Spleen (tissue), 11 donors: ENCODE results near the gene ENOX1. TPM values are rescaled to one million over a fixed set of nuclear protein-coding genes. Genes with fewer than 3 reads are reported as not detected.

Experiments
- DNase-seq: peaks from one replicate; pipeline ENCODE4 v3.0.0-alpha.2; 2020
- H3K27ac ChIP-seq, 8 donors: fragments of 200-600 bp; sonication (generic) in 7 of 8; 1 replicate in 4 of 8; 2 replicates in 4 of 8; pipeline versions ENCODE4 v1.5.0 to v1.8.0; 2016 to 2021; ENCODE audit warnings: inconsistent platforms in 4 of 8, mild to moderate bottlenecking in 4 of 8, moderate library complexity in 1 of 8
- H3K27me3 ChIP-seq, 7 donors: fragments of 200-600 bp; sonication (generic) in 6 of 7; replicated peaks in 1 of 7; 1 replicate in 4 of 7; 2 replicates in 3 of 7; pipeline versions ENCODE4 v1.5.0 to v1.8.0; 2016 to 2021; ENCODE audit warnings: inconsistent platforms in 3 of 7, mild to moderate bottlenecking in 1 of 7
- H3K36me3 ChIP-seq, 6 donors: fragments of 200-600 bp; sonication (generic) in 5 of 6; 1 replicate in 4 of 6; 2 replicates in 2 of 6; pipeline versions ENCODE4 v1.5.0 to v1.8.0; 2016 to 2021; ENCODE audit warnings: inconsistent platforms in 2 of 6
- H3K4me1 ChIP-seq, 6 donors: fragments of 200-600 bp; sonication (generic) in 5 of 6; 1 replicate in 3 of 6; 2 replicates in 3 of 6; pipeline versions ENCODE4 v1.5.0 to v1.8.0; 2016 to 2021; ENCODE audit warnings: inconsistent platforms in 3 of 6
- H3K4me3 ChIP-seq, 8 donors: fragments of 200-600 bp; sonication (generic) in 7 of 8; 1 replicate in 4 of 8; 2 replicates in 4 of 8; pipeline versions ENCODE4 v1.5.0 to v1.8.0; 2016 to 2021; ENCODE audit warnings: inconsistent platforms in 4 of 8, mild to moderate bottlenecking in 4 of 8, moderate library complexity in 2 of 8
- H3K9me3 ChIP-seq, 8 donors: fragments of 200-600 bp; sonication (generic) in 7 of 8; 1 replicate in 4 of 8; 2 replicates in 4 of 8; pipeline versions ENCODE4 v1.5.0 to v1.8.0; 2016 to 2021; ENCODE audit warnings: inconsistent platforms in 4 of 8
- POLR2A ChIP-seq, 3 donors: fragments of 450-650 bp; IDR thresholded peaks; one replicate each; pipeline ENCODE4 v1.5.1; 2017; ENCODE audit warnings: antibody characterized with exemption in 3 of 3, mild to moderate bottlenecking in 1 of 3
- POLR2AphosphoS5 ChIP-seq, 3 donors: sonication (generic); formaldehyde crosslinking; IDR thresholded peaks; one replicate each; pipeline ENCODE4 v1.5.1; 2017; ENCODE audit warnings: antibody characterized with exemption in 3 of 3
- WGBS, 5 donors: extraction: QIAGEN DNeasy Blood & Tissue Kit in 3 of 5; methylation state at CpG; one replicate each; pipeline versions ENCODE4 v1.1.5 to v1.1.7; 2013 to 2018; 5-methylcytosine and 5-hydroxymethylcytosine counted together
- intact Hi-C: fragments of 100-400 bp; cut with DNase I; formaldehyde crosslinking; loops from one replicate; pipeline ENCODE4 v1.15.0; 2023; ENCODE audit warnings: low total_unique reads
- polyA plus RNA-seq, 3 donors: library from polyadenylated mRNA; stranded (reverse); fragments of 200-250 nt; gene quantifications; one replicate each; pipeline ENCODE4 v1.2.1, GENCODE V29; 2013
- total RNA-seq, 7 donors: library from RNA; depleted of rRNA in 3 of 7; stranded (reverse); fragments of >200 nt in 3 of 7; fragmentation: NEBNext Ultra II Directional in 4 of 7; extraction: Animal tissue kit (Norgen Biotek cat#: 25700) in 4 of 7; gene quantifications; one replicate each; pipeline versions ENCODE4 v1.1.0 to v1.2.1, GENCODE V29; 2016 to 2021
- TF ChIP-seq, protein P1 (sequence below), 11 experiments: fragments of 200-600 bp in 7 of 11; fragments of 450-650 bp in 4 of 11; sonication (generic) in 4 of 11; IDR thresholded peaks in 8 of 11; conservative IDR thresholded peaks in 3 of 11; 1 replicate in 7 of 11; 2 replicates in 4 of 11; pipeline versions ENCODE4 v1.4.0 to v1.8.0; 2016 to 2021; ENCODE audit warnings: antibody characterized with exemption in 11 of 11, inconsistent platforms in 4 of 11, mild to moderate bottlenecking in 1 of 11
- donor health status: healthy with polysubstance abuse.
- donor health status: DM: no; HTN: no; CAD: no; lungs with moderate emphysema.
- donor health status: DM: no; HTN: no; CAD: no.
- donor health status: Bipolar disorder and iron deficiency.
- donor health status: healthy.
- donor health status: DM: no; HTN: no; CAD: no.
- donor health status: DM: yes; HTN: yes; CAD: no.

ENOX1 gene
- total and polyA plus RNA-seq, 10 donors = 0.42 to 1.3 (median 0.54) TPM; not detected in 1

DNA sequence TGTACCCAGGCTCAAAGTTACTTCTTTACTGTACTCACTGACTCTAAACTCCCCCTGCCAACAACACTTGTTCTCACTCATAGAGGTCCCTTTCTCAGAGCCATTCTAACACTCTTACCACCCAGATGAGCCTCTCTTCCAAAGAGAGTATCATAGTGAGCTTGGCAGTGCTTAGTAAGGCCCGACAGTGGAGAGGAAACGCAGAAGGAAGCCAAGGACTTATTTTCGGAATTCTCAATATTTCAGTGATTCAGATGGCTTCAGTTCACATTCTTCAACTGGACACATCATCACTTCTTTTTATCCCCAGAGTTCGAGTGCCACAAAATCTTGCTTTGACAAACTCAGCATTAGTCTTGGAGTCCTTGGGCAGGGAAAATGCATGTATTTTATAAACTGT, 477.5 kb downstream of the ENOX1 start:
- TF ChIP-seq POLR2AphosphoS5 (IDR thresholded peaks at IDR 0.05) (no peak), POLR2A (IDR thresholded peaks at IDR 0.05) (no peak)
- TF ChIP-seq, protein P1, sequence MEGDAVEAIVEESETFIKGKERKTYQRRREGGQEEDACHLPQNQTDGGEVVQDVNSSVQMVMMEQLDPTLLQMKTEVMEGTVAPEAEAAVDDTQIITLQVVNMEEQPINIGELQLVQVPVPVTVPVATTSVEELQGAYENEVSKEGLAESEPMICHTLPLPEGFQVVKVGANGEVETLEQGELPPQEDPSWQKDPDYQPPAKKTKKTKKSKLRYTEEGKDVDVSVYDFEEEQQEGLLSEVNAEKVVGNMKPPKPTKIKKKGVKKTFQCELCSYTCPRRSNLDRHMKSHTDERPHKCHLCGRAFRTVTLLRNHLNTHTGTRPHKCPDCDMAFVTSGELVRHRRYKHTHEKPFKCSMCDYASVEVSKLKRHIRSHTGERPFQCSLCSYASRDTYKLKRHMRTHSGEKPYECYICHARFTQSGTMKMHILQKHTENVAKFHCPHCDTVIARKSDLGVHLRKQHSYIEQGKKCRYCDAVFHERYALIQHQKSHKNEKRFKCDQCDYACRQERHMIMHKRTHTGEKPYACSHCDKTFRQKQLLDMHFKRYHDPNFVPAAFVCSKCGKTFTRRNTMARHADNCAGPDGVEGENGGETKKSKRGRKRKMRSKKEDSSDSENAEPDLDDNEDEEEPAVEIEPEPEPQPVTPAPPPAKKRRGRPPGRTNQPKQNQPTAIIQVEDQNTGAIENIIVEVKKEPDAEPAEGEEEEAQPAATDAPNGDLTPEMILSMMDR (IDR thresholded peaks at IDR 0.05 in 8 of 11, conservative IDR thresholded peaks at IDR 0.05 in 3 of 11) = no peak
- Histone ChIP-seq H3K27ac (no peak overlapping the region), H3K36me3 (no peaks in the 10 kb centered on the region), H3K9me3 (no peaks in the 10 kb centered on the region), H3K4me1 (peaks cover 0 to 16% (median 11%) of the 10 kb centered on the region in 6 donors), H3K4me3 (no peak overlapping the region), H3K27me3 (no peaks in the 10 kb centered on the region)
- intact Hi-C loops = loop anchor here (10.0 kb wide), 1 partner anchor 495 kb away; no protein-coding TSS in a partner anchor
- WGBS, 5 donors = 48 to 59% (median 50%) methylated on average over 4 of the region's 4 CpGs
- DNase-seq = no peak

DNA sequence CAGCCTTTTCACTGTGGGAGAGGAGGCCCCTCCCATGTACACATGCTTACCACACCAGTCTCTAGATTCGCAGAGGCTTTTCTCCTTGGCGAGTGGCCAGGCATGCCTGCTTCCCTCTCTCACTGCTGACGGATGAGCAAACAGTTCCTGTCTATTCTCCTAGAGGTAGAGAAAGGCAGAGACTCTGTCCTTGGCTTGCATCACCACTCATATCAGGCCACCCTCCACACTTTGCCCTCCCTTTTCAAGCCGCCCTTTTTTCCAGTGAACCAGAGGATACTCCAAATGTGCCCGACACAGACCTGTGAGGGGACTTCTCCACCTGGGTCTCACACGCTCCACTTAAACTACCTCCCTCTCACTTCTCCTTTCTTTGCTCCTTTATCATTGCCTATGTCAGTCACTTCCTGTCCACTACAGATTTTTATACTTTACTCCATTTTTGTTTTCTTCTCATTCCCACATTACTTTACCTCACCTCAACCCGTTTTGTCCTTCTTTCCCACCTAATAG, 478.8 kb downstream of the ENOX1 start:
- TF ChIP-seq POLR2AphosphoS5 (IDR thresholded peaks at IDR 0.05) = peak in 1 of 3 donors; percentile 36
- TF ChIP-seq, protein P1 (IDR thresholded peaks at IDR 0.05 in 8 of 11, conservative IDR thresholded peaks at IDR 0.05 in 3 of 11) = no peak
- no peaks in the 10 kb centered on the region for H3K9me3 ChIP-seq
- no peak overlapping the region for H3K27ac ChIP-seq
- H3K27me3 ChIP-seq = no peaks in the 10 kb centered on the region
- 14 to 20% (median 17%) methylated on average over 7 of the region's 7 CpGs for WGBS, 5 donors
- no peaks in the 10 kb centered on the region for H3K36me3 ChIP-seq
- intact Hi-C loops = loop anchor here (10.0 kb wide), 1 partner anchor 497 kb away; no protein-coding TSS in a partner anchor
- no peak overlapping the region for H3K4me3 ChIP-seq
- H3K4me1 ChIP-seq = peaks cover 0 to 16% (median 11%) of the 10 kb centered on the region in 6 donors
- DNase-seq = no peak

DNA sequence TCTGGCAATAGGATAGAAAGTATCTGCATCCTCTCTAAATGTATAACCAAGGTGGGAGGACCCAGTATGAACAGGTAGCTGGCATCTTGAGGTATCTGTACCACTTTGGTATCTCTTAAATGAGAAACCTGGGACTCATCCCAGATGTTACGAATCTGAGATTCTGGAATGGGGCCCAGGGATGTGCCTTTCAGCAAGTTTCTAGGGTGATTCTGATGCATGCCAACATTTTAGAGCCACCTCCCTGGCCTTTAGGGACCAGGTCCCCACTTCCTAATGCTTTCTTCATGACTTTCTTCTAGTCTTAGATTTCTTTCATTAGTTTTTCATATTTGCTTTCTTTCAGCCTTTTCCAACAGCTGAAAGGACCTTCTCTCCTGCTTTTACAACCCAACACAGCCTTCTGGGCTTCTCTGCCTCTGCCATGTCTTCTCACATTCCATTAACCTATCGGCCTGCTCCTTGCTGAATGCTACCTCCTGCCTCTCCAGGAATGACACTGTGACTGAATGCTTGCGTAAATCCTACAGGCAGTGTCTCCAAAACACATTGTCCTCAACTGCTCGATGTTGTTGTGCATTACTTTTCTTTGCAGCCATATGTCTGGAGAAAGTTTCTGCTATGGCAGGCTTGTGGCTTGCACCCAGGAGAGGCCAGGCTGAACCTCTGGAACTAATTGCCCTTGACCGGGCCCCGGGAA, 479.4 kb downstream of the ENOX1 start:
- H3K4me1 ChIP-seq = peaks cover 0 to 16% (median 11%) of the 10 kb centered on the region in 6 donors
- no peaks in the 10 kb centered on the region for H3K36me3 ChIP-seq
- WGBS, 5 donors = 49 to 65% (median 60%) methylated on average over 5 to 6 of the region's 6 CpGs
- no peak for DNase-seq
- no peak overlapping the region for H3K4me3 ChIP-seq
- H3K27ac ChIP-seq = no peak overlapping the region
- TF ChIP-seq, protein P1 (IDR thresholded peaks at IDR 0.05 in 8 of 11, conservative IDR thresholded peaks at IDR 0.05 in 3 of 11) = no peak
- TF ChIP-seq POLR2AphosphoS5 (IDR thresholded peaks at IDR 0.05) (no peak), POLR2A (IDR thresholded peaks at IDR 0.05) (no peak)
- intact Hi-C loops = loop anchor here (10.0 kb wide), 1 partner anchor 497 kb away; no protein-coding TSS in a partner anchor
- H3K27me3 ChIP-seq = no peaks in the 10 kb centered on the region
- no peaks in the 10 kb centered on the region for H3K9me3 ChIP-seq

DNA sequence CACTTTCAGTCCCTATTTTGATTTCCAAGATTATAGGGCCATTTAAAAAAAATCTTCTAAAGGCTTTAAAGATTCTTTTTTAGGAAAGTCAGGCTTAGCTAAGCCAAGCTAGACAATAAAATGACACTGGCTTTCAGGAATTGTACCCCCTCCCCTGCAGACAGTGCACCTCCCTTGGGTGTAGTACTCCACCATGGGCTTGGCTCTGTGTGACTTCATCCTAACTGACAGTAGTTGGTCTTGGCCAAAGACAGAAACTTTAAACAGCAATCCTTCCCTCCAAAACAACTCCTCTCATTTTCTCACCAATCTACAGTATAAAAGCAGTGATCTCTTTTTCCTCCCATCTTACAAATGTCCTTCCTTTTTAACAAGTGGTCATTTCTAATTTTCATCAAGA, 480.4 kb downstream of the ENOX1 start:
- H3K4me1 ChIP-seq = peaks cover 0 to 16% (median 11%) of the 10 kb centered on the region in 6 donors
- TF ChIP-seq POLR2A (IDR thresholded peaks at IDR 0.05) (no peak), POLR2AphosphoS5 (IDR thresholded peaks at IDR 0.05) (no peak)
- TF ChIP-seq, protein P1 (IDR thresholded peaks at IDR 0.05 in 8 of 11, conservative IDR thresholded peaks at IDR 0.05 in 3 of 11) = no peak
- intact Hi-C loops = loop anchor here (10.0 kb wide), 1 partner anchor 498 kb away; no protein-coding TSS in a partner anchor
- no peak overlapping the region for H3K27ac ChIP-seq
- H3K27me3 ChIP-seq = no peaks in the 10 kb centered on the region
- H3K36me3 ChIP-seq = no peaks in the 10 kb centered on the region
- no peaks in the 10 kb centered on the region for H3K9me3 ChIP-seq
- no peak overlapping the region for H3K4me3 ChIP-seq
- DNase-seq = no peak
